LoVo (cell line): Measurements from ENCODE around the gene CPLX4.
A peak's percentile ranks its signal among the peaks of the same experiment; 100 is the strongest.

Source experiments
- DNase-seq: peaks from one replicate; pipeline ENCODE4 v3.0.0-alpha.2; 2016; ENCODE audit warnings: low spot score

The CPLX4 gene, protein sequence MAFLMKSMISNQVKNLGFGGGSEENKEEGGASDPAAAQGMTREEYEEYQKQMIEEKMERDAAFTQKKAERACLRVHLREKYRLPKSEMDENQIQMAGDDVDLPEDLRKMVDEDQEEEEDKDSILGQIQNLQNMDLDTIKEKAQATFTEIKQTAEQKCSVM

DNA sequence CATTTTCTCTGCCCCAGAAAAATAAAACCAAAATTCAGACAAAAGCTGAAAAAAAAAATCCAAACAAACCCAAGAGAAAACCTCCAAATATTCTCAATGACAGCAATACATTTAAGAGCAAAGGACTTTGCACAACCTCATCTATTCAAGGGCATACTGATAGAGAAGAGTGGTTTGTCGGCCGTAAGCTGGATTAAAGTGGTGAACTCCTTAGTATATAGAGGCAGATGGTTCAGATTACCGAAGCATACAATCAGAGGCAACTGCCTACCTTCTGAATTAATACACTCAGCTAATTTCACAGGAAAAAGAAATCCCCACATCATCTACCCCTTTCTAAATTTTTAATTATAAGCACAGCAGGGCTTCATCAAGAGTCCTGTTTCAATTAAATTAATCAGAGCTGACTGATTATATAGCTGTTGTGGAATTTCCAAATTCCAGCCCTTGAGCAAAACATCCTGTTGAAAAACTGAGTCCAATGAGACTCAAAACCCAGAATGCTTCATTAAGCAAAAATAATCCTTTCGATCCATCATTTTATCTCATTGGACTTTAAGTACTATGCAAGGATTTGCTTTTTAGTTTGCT, at the start of gene CPLX4:
CPLX4 (minus strand) TSS at position 190 of the 591 bp plus-strand sequence; CDS start at position 3, 187 bp downstream.
- no peak for DNase-seq

DNA sequence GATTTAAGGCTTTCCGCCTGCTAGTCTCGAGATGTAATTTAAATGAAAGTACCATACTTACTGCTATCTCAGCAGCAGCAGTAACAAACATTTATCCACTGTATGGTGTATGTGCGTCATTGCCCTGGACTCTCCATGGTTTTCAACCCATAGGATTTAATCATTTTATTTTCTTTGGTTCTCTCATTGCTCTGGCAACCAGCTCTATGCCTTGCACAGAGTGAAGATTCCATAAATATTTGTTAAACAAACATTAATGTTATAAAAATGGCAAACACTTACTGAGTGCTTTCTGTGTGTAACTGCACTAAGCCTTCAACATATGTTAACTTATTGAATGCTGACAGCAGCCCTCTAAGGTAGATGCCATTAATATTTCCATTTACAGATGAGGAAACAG, 41.9 kb upstream of the CPLX4 start:
- no peak for DNase-seq

DNA sequence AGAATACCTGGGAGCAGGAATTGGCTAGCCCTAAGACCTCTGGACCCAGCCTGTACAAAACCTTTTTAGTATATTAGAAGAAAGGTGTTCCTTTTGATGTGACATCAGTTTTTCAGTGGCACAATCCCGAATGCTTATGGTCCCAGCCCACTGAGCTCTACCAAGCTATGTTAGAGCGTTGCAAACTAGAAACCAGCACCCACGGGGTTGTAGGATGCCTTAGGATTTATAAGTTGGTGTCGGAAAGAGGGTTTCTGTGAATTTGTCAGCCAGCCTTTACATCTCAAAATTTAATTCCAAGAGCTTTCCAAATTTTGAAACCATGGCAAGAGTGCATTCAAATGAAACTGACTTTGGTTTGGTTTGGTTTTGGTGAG, 41.1 kb upstream of the CPLX4 start:
- DNase-seq = no peak

DNA sequence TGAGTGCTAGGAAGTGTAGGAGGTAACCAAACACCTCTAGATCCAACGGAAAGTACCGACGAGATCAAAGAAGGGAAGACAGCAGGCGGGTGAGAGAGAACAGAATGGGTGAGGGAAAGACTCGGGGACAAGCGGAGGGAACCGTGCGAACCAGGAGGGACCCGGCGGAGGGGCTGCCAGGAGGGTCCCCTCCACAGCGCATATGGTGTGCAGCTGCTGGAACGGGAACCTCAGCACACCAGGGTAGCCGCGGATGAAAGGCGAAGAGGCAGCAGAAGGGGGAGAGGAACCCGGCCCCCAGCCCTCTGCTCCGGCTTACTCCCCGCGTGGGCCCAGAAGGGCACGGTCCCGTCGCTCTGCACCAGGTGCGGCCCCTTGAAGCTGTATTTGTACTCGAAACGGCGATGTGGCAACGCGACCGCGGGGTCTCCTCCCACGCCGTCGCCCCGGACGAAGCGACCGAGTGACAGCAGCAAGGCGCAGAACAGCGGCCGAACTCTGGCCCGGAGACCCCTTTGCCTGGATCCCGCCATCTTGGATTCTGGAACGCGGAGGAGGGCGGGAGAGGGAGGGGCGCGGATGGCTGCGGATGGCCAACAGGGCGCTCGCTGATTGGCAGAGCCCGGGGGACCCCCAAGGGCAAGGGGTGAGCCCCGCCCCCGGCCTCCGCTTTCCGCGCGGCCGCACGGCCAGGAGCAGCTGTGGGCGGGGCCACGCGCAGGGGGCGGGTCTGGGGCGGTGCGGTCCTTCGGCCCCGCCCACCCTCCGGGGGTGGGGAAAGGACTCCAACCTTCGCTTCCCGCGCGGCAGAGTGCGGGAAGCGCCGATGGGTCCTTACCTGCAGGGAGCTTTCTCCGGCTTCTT, 40.5 kb upstream of the CPLX4 start, which contains the start of gene LMAN1:
LMAN1 (minus strand) TSS at position 554 of the 864 bp plus-strand sequence; CDS start at position 533, 21 bp downstream.
- DNase-seq = peak; percentile 94

DNA sequence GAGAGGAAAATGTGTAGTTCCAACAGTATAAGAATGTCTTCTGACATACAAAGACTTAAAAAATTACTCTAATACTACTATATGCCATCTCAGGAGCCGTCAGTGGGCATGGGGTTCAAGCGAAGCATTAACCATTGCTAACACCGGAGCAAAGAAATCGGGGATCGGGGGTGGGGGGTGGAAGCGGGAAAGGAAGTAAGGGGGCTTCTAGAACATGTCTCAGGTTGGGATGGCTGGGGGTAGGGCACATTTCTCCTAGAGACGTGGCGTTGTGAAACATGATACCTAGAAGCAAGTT, 39.9 kb upstream of the CPLX4 start:
- no peak for DNase-seq

DNA sequence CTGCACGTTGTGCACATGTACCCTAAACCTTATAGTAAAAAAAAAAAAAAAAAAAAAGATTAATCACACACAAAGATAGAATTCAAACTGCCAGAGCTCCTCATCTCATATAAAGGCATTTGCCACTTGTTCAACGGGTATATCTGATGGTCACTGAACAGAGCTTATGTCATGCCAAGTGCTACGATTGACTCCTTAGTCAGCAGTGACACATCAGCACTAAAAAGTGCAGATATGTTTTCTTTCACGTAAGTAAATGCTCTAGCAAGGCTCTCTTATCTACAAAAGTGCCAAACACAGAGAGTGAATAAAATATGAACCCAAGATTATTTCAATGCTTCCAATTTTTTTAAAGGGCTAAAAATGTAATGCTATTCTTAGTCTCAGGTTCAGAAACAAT, 39.5 kb upstream of the CPLX4 start:
- peak; percentile 25 for DNase-seq

DNA sequence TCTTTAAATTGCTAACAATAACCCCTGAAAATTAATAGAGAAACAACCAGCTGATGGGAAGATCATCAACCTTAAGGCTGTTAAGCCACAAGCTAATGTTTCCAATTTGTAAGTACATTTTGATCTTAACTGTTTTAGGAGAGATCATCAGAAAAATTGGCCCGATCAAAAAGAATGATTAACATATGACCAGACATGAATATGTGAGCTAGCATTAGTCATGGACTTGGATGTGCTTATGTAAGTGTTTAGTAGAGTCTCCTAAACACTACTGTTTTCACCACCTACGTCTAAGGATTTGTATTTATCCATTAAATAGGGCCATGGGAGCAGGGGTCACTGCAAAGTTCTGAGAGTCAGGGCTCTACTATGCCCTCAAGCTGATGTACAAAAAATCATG, 36.3 kb upstream of the CPLX4 start:
- no peak for DNase-seq

DNA sequence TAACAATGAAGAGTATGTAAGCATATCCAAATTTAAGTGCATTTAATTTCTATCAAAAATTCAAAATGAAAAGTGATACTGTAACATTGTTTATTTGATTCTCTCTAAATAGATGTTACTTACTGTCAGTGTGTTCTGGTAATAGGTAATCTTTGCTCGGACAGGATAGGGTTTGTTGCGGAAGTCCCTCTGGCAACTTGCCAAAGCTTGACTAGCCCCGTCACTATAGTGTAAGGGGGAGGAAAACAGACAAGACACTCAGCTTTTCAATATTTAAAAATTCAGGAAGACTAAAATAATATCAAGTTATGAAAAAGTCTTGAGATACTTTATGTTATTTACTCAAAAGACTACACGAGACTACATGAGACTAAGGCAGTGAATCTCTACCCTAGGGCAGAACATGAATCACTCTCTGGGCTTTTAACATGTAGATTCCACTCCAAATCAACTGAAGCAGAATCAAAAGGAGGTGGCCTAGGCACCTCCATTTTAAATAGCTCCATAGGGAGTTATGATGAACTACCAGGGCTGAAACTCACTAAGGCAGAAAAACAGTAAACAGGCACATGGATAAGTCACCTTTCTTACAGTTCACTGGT, 34.7 kb upstream of the CPLX4 start:
- no peak for DNase-seq

DNA sequence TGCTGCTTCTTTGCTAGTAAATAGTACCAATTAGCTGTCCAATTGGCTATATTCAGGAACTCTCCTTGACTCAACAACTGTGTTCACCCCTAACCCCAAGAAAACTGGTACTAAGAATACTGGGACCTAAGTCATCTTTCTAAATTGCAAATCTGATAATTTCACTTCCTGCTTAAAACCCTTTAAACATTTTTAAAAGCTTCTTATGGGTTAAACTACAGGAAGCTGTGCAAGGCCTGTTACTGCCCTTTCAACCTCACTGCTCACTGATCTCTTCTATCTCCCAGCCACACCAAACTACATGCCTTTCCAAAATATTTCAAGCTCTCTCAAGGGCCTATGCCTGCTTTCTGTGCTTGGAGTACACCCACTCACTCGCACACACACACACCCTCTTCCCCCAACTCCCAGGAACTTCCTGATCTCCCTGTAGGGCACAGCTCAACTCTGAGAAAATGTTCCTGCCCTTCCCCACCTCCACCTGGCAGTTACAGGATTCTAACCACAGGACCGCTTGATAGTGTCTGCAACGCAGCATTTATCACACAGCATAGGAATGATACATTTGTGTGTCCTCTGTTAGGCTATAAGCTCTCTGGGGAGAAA, 33.9 kb upstream of the CPLX4 start:
- no peak for DNase-seq

DNA sequence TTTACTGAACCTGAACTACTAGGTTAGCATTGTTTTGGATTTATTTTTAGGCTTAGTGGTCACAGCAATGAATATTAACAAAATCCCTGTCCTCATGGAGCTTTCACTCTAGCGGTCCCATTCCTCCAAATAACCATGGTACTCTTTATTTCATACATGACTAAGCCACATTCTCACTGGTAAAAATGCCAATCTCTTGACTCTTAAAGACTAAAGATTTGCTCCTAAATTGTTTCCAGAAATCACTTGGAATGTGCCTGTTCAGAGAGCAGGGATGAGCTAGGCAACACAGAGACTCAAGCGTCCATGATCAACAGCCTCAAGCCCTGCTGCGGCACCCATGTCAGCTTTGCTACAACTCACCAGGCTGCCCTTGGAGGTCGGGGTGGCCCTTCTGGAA, 27.1 kb upstream of the CPLX4 start:
- no peak for DNase-seq

DNA sequence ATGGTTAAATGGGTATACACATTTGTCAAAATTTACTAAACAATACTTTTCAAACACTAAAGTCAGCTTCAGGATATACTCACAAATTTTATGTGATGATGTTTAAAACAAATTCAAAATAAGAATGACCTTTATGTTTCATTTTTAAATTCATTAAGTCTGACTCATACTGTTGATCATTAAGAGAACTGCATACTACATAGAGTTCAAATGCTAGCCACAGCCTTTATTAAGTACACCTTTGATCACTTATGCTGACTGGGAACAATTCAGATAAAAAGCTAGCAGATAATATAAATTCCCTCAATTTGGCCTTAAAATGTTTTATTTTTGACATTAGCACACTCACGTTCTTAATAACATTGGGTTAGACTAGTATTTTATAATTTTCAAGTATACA, 26.5 kb upstream of the CPLX4 start:
- DNase-seq = no peak

DNA sequence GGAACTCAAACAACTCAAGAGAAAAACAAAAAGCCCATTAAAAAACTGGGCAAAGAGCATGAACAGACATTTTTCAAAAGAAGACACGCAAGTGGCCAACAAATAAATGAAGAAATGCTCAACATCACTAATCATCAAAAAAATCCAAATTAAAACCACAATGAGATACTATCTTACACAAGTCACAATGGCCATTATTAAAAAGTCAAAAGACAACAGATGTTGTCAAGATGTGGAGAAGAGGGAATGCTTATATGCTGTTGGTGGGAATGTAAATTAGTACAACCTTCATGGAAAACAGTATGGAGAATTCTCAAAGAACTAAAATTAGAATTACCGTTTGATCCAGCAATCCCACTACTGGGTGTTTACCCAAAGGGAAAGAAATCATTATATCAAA, 25.5 kb upstream of the CPLX4 start:
- DNase-seq = no peak

DNA sequence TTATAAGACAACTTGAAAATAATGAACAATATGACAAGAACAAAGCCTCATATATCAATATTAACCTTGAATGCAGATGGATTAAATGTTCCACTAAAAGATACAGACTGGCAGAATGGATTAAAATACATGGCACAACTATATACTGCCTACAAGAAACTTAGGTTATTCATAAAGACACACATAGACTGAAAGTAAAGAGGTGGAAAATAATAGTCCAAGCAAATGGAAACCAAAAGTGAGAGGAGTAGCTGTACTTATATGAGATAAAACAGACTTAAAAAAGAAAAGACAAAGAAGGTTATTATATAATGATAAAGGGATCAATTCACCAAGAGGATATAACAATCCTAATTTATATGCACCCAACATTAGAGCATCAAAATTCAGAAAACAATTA, 22.4 kb upstream of the CPLX4 start:
- DNase-seq = no peak

DNA sequence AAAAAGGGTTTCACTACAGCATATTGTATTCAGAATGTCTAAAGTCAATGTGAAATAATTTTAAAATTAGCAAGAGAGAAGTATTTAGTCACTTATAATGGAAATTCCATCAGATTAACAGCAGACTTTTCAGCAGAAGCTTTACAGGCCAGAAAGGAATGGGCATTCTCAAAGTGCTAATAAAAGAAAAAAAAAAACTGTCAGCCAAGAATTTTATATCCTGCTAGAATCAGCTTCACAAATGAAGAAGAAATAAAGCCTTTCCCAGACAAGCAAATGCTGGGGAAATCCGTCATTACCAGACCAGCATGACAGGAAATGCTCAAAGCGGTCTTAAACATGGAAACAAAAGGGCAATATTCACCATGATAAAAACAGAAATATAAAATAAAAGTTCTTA, 21.9 kb upstream of the CPLX4 start:
- DNase-seq = no peak

DNA sequence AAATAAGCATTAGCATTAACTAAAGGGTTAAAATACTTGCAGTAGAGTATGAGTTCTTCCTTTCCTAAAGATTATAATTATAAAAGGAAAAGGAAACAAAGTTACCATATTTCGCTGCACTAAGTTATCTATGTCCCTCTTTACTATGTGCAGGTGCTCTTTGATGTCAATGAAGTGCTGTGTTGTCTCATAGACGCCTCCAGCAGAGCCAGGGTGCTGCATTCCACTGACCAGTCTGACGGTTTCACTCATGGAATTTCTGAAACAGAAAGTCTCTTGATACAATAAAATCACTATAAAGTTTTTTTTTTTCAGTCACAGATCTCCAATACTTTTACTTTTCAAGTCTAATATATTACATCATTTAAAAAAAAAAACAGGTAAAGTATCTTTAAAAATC, 14.5 kb upstream of the CPLX4 start:
- no peak for DNase-seq

DNA sequence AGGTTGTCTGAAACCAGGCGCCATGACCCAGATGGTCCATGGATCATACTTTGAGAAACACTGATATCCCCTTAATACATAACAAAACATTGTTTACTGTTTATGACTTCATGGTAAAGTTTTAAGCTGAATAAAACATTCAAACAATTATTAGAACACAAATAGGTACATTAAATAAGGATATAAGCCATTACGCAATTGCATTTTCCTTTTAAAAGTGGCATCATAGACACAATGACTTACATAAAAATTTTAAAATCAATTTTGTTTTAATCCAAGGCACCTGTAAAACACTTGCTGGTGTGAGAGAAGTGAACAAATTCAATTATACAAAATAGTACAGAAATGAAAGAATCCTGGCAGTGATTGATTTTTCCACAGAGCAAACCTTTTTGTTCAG, 10.2 kb upstream of the CPLX4 start:
- DNase-seq = no peak

DNA sequence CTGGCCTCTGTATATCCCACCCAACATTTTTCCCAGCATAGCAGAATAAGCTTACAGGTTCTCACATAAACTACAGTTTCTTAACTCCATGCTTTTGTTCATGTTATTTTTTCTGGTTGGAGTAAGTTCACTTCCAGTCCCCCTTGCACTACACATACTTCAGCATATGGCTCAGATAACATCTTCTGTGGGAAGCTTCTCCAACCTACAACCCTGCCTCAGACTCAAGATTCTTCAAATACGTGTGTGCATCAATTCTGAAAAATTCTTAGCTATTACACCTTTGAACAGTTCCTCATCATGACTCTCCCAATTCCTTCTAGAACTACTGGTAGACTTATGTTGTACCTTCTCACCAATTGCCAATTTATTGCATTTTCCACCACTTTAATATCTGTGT, 7.5 kb upstream of the CPLX4 start:
- DNase-seq = no peak

DNA sequence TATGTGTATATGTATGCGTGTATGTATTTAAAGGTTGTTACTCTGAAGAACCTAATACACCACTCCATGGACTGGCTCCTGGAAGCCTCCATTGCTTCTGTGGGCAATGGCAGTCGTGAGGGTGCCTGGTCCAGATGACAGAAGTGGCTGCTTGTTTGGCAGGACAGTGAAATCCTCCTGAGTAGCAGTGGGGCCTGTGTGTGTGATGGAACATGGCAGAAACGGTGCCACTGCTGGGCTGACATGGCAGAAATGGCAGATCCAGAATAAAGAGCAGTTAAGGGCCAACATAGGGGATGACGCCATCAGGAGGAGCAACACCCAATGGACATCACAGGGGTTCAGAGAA, 6.1 kb upstream of the CPLX4 start:
- DNase-seq = no peak

DNA sequence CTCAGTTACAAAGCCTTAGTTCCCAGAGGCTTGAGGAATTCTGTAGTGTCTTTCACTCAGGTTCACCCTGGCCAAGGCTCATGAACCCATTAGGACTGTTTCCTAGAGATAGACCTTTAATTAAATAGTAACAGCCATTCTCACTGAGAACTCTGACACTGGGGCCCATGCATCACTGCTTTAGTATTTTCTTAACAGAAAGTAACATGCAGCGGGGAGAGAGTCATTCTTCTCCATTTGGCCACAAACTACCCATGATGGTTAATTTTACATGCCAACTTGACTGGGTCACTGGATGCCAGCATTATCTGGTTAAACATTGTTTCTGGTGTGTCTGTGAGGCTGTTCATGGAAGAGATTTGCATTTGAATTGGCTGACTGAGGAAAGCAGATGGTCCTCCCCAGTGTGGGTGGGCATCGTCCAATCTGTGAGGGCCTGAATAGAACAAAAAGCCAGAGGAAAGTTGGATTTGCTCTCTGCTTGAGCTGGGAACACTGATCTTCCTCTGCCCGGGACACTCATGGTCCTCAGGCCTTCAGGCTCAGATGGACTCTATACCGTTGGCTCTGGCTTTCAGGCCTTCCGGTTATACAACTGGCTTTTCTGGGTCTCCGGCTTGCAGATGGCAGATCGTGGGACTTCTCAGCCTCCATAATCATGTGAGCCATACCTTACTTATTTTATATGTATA, 5.6 kb upstream of the CPLX4 start:
- DNase-seq = no peak

DNA sequence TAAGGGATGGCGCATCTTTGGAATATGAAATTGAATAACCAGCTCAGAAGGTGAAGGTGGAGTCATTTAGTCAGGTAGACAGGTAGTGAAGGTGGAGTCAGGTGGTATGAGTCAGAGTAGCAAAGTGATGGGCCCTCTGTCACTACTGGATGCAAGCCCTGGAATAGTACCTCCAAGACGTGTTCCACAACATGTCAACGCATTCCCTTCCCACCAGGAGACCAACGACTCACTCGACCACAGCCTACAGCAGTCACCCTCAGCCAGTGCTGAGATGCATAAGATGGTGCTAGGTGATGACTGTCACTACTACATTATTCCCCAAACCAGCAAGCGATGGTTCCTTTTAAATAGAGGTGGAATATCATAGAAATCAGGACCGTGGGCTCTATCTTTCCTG, 6.8 kb downstream of the CPLX4 start:
- peak; percentile 5 for DNase-seq

DNA sequence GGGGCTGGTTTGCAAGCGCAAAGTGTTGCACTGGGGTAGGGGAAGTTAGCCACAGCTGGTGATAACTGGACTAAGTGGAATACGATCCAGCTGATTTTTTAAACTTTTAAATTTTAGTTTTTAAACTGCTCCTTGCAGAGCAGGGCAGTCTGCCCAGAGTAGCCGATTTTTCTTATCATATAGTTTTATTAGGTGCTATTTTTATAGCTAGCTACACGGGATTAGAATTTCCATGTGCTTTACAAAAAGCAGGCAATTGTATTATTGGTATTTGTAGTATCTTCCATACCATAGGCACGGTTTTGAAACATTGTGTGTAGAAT, 9.6 kb downstream of the CPLX4 start:
- no peak for DNase-seq

DNA sequence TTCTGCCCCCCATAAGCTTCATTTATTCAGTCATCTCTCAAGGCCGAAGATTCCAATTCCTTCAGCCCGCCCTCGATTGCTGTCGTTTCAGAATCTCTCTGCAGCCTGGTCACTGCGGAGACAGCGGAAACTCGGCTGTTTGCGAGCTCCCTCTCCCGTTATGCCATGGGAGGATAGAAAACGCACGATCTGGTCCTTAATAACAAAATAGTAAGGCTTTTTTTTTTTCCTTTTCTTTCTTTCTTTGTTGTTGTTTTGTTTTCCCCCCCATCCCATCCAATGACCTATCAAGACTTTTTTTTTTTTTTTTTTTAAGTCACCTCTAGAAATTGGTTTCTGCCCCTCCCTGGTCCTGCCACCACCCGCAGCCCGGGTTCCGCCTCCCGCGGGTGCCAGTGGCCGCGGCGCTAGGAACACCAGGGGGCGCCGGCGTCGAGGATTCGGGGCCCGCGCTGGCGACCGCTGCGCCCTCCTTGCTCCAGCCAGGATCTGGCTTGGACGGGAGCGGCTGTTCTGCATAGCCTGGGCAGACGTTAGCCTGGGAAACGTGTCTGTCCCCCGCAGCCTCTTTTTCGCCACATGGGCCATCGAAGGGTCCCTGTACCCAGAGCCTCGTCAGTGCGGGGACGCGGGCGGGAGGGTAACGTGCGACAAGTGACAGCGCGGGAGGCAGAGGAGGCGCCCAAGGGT, 10.1 kb downstream of the CPLX4 start:
- DNase-seq = peak; percentile 70
